GM19328 (cell line): ENCODE data around the gene KLF12.

ENCODE experiments used
- ATAC-seq: cut with Tn5 transposase; IDR thresholded peaks from one replicate; pipeline ENCODE4 v1.9.1; 2021; ENCODE audit warnings: mild to moderate bottlenecking, moderate library complexity; ENCODE audit not compliant: unreplicated experiment

KLF12 gene

DNA sequence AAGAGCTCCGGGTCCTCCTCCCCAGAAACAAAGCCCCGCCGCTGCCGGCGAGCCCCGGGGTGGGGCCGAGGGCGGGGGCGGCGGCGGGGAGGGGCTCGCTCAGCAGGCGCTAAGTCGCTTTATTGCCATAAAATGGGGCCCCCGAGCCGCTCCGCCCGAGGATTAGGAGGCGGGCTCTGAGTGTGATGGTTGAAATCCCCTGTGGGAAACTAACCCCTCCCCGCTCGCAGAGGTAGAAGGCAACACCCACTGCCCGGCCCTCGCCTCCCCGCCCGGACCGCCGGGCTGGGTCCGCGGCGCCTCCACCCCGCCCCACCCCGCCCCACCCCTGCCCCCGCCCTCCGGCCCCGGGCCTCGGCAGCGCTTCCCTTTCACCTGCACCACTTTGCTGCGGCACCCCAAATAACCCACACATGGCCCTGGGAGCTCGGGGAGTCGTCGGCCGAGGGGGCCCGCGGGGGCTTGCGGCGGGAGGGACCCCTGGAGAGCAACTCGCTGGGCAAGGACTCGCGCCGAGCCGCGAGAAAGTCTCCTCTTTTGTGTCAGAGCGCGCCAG, at the start of gene KLF12:
KLF12 (minus strand) TSS at position 184 of the 556 bp plus-strand sequence.
- peak; percentile 57 for ATAC-seq

- no peak for ATAC-seq
Measured at GRCh38 chr13:74182491-74182890, 48.3 kb upstream of the KLF12 start.

DNA sequence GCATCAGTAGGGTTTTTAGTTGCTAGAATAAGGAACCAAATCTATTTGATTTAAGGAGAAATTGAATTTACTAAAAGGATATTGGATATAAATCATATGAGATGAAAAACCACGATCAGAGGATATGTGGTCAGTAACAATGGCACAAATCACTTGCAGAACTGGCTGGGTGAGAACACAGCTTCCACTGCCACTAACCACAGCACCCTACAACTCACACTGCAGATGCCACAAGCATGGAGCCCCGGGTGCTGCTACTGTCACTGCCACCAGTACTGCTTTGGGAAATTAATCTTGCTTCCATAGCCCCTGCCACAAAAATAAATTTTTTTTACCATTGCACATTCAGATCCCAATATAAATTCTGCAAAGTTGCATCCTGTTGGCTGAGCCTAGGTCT, 40.6 kb upstream of the KLF12 start:
- no peak for ATAC-seq

DNA sequence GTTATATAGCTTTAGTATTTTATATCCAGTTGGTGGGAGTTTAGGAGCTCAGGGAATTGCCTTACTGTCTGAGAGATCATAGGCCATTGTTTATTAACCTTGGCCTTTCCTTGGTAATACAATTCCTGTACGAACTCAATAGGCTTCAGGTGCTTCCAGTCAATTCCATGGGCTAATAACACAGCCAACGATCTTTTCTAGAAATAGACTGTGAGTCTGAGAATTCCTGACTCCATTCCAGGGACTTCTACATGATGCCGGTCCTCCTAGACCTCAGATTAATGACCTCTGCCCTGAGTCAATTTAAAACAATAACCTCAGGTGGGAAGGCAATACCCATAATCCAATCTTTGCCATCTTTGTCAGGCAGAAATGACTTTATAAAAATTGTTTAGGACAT, 39.6 kb upstream of the KLF12 start:
- no peak for ATAC-seq

DNA sequence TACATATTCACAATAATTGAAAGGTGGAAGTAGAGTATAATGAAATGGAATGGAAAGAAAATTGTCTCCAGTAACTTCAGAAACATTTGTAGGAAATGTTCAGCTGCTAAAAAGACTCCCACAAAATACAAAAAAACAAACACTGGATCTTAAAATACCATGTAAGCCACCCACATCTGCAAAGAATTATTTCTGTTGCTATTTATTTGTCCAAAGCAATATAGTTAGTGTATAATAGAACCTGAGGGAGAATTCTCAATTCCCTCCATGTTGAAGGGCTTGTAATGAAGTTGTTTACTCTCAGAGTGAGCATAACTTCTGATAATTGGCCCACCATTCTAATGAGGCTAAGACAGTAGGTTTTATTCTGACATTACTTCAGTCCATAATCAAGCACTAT, 37.4 kb upstream of the KLF12 start:
- ATAC-seq = no peak

DNA sequence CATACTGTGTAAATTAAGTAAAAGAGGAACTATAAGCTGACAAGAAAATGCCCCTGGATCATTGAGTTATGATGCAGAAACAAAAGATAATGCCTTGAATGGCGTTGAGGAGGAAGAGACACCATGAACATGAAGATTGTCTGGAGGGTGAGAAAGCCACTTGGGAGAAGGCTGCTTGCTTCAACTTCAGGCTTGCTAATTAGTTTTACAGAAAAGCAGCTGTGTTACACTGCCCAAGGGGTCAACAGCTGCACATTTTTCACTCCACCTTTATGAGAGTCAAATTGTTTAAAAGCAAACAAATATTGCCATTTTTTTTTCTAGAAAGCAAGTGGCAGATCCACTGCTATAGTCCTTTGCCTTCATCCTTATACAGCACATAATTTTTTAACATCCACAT, 35.5 kb upstream of the KLF12 start:
- no peak for ATAC-seq

GRCh38 chr13:74168263-74168675, 34.1 kb upstream of the KLF12 start:
- ATAC-seq = no peak

GRCh38 chr13:74166261-74167004, 32.2 kb upstream of the KLF12 start:
- no peak for ATAC-seq

DNA sequence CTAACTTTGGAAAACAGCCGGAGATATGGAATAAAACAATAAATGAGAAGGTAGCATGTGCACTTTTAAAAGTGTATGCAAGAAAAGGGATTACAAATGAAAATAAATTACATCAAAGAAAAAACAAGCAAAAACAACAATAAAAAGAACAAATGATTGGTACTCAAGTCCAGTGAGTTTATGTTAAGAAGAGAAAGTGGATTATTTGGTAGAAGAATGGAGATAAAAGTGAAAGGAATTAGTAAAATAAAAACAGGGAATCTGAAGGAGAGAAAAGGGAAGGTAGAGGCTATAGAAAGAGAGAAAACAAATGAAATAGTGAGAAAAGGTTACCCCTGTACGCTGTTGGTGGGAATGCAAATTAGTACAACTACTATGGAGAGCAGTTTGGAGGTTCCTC, 28.6 kb upstream of the KLF12 start:
- ATAC-seq = no peak

DNA sequence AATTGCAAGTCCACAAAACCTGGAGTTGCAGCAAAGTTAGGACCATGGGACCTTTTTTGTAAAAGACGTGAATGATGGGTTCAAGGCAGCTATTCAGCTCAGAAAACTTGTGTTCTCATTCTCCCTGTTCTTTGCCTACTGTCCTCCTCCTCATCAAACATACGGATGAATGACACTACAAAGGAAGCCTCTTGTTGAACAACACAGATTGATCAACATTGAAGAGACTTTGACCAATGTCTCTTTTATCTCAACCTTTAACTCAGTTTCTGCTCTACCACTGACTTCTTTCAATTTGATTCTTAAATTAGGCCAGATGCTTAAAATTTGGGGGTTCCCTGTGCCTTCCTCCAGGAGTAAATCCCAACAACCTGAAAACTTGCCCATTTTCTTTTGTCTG, 27.9 kb upstream of the KLF12 start:
- no peak for ATAC-seq

DNA sequence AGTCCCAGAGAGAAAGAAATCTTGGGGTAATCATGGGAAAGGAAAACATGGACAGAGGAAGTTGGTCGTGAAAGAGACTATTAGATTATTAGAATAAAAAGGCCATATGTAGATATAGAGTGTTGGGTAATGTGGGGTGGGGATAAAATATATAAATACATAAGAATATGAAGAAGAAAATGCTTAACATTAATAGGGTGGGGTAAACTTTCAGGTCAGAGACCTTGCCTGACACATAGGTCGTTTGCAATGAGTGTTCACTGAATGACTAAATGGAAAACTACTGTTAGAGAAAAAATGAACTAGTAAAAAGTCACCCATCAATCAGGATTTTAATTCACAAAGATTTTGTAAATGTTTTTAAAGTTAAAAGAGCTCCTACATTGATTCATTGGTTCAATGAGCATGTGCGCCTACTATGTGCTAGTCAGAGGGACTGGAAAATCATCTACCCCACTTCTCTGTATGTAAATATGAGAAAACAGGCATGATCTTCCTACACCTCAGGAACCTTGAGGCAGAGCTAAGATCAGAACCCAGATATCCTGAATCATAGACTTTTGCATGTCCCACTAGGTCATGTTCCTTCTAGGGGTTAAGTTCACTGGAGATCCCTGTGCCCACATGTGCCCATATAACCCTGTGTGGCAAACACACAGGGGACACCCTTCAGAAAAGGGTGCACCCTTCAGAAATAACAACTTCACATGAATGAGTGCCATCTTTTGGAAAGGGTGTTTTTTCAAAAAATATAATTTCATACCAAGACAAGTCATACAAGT, 24.6 kb upstream of the KLF12 start:
- ATAC-seq = no peak

GRCh38 chr13:74158028-74158427, 23.8 kb upstream of the KLF12 start:
- ATAC-seq = no peak

- no peak for ATAC-seq
Measured at GRCh38 chr13:74154981-74155380, 20.8 kb upstream of the KLF12 start.

DNA sequence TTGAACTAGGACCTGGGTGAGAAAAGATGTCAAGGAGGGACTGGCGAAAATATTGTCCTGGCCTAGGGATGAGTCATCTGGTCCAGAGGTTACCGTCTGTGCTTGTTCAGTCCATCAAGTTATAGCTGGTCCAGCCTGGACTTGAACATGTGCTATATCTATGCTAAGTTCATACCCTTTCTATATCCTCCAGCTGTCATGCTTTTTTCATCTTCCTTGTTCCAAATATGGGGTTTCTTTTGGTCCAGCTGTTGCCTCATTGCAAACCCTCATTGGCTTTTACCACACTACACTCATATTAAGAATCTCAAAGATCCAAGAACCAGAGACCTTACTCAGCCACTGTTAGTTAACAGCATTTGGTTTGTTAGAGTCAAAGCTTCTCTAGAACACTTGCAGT, 19.1 kb upstream of the KLF12 start:
- no peak for ATAC-seq

DNA sequence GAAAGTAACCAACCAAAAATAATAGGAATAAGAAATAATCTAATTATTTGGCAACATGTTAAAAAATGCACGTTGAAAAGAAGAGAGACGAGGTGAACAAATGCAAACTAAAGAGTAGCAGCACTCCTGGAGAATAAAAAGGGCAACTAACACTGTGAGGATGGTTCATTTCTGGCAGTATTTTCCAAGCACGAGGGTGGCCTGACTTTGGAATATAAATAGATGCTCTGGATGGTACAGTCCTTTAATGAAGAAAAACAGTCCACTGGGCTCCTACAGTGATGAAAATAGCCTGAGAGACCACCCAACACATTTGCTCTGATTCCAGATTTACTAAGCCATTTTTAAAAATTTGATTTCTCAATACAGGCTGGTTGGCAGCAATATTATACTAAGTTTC, 17.7 kb upstream of the KLF12 start:
- no peak for ATAC-seq

DNA sequence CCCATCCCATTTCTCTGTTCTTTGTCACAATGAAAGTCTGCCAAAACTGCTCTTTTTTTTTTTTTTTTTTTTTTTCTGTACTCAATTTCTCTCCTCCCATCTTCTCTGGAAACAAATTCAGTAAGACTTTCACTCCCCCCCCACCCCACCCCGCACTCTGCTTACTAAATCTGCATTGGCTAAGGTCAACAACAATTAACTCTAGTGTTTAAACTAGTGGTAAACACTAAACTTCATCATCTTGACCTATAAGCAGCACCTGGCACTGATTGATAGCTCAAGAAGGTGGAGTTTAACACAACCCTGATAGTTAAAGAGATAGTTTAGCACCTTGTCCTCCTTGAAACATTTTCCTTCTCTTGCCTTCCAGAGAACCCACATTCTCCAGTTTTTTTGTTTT, 14.1 kb upstream of the KLF12 start:
- ATAC-seq = no peak

GRCh38 chr13:74145249-74145975, 11.2 kb upstream of the KLF12 start:
- ATAC-seq = no peak

GRCh38 chr13:74144269-74144668, 10.1 kb upstream of the KLF12 start:
- no peak for ATAC-seq

DNA sequence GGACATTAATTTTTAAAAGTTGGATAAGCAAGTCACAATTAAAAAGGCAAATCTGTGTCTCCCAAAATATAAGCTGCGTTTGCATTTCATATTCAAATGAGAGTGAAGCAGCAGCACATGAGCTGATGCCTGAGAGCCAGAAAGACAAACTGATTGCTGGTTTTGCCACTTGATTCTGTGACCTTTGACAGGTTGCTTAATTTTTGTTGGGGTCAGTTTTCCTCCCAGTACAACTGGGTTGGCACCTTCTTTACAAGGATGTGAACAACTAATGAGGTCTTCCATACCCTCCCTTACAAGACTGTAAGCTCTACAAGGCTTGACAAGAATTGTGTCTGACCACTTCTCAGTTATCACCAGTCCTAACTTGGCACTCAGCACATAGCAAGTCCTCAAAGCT, 8.1 kb upstream of the KLF12 start:
- no peak for ATAC-seq

- no peak for ATAC-seq
Measured at GRCh38 chr13:74138241-74138640, 4.0 kb upstream of the KLF12 start.

DNA sequence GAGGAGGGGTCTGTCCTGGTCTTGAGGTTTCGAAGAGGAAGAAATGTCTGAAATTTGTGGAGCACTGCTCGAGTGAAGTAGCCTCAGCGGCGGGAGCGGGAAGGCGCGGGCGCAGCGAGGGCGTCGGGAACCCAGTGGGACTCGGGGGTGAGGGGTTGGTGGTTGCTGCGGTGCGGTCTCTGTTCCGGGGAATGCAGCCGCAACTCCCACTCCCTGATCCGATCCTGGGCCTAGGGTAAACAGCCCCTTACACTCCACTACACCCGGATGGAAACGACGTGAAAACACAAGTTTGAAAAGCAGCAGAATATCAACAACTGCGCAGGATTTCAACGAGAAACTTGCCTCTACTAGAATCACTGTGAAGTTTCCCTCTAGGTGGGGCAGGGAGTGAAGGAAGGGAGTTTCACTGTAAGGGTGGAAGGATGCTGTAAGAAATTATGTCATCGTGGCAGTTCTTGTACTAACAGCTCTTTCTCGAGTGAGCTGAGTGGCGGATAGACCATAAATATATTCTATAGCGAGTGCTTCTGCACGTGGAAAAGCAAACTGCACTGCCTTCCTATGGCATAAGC, 2.0 kb upstream of the KLF12 start:
- ATAC-seq = no peak
